ENCODE results near the gene ZWILCH.
A peak's percentile ranks its signal among the peaks of the same experiment; 100 is the strongest.

Gene ZWILCH

GRCh38 chr15:66515901-66516322, 10.8 kb downstream of the ZWILCH start:
- no peak overlapping the region for H3K56ac ChIP-seq (ENCODE audit: low read length)
- H3K4me3 ChIP-seq (ENCODE audit: low read length) = no peak overlapping the region
- peaks cover 2% of the 10 kb centered on the region for H3K36me3 ChIP-seq (ENCODE audit: control insufficient read depth, insufficient read depth, low read length)
- WGBS (ENCODE audit: extremely low coverage, insufficient coverage, low lambda C conversion rate) = no CpG with 5 or more reads among the region's 2 CpGs
- H3K18ac ChIP-seq (ENCODE audit: low read length) = no peak overlapping the region
- peak overlapping the region; percentile 15 for H3K23ac ChIP-seq (ENCODE audit: low read length)
- no peak overlapping the region for H3K27ac ChIP-seq (ENCODE audit: low read depth, low read length)
- H3K9ac ChIP-seq (ENCODE audit: low read length) = no peak overlapping the region
- H3K4me2 ChIP-seq (ENCODE audit: low read length) = no peak overlapping the region
- no peak overlapping the region for H4K8ac ChIP-seq (ENCODE audit: low read depth, low read length)
- no peak overlapping the region for H2BK120ac ChIP-seq (ENCODE audit: low read depth, low read length)
- no peak overlapping the region for H4K5ac ChIP-seq (ENCODE audit: low read length)
- peak; percentile 67 for DNase-seq
- H3K79me2 ChIP-seq (ENCODE audit: control insufficient read depth, insufficient read depth, low read length) = no peaks in the 10 kb centered on the region
- H3K4ac ChIP-seq (ENCODE audit: low read depth, low read length) = no peak overlapping the region
- H2BK15ac ChIP-seq (replicated peaks; ENCODE audit: low read depth) = no peak overlapping the region
- H2BK5ac ChIP-seq (ENCODE audit: low read length) = no peak overlapping the region
- H3K27me3 ChIP-seq (ENCODE audit: insufficient read depth, low read length, poor library complexity) = no peaks in the 10 kb centered on the region
- no peaks in the 10 kb centered on the region for H3K4me1 ChIP-seq (ENCODE audit: control insufficient read depth, low read depth, low read length)
- no peaks in the 10 kb centered on the region for H3K79me1 ChIP-seq (ENCODE audit: low read length)
- no peak overlapping the region for H2AK5ac ChIP-seq (ENCODE audit: low read length)

- Histone ChIP-seq H3K18ac (ENCODE audit: low read length) (no peak overlapping the region), H2AK5ac (ENCODE audit: low read length) (no peak overlapping the region), H3K27ac (ENCODE audit: low read depth, low read length) (no peak overlapping the region), H2BK120ac (ENCODE audit: low read depth, low read length) (no peak overlapping the region), H3K79me2 (ENCODE audit: control insufficient read depth, insufficient read depth, low read length) (no peaks in the 10 kb centered on the region), H3K4ac (ENCODE audit: low read depth, low read length) (no peak overlapping the region), H3K36me3 (ENCODE audit: control insufficient read depth, insufficient read depth, low read length) (peaks cover 1% of the 10 kb centered on the region), H3K27me3 (ENCODE audit: insufficient read depth, low read length, poor library complexity) (no peaks in the 10 kb centered on the region), H3K4me2 (ENCODE audit: low read length) (no peak overlapping the region), H3K4me3 (ENCODE audit: low read length) (no peak overlapping the region), H2BK5ac (ENCODE audit: low read length) (no peak overlapping the region), H3K4me1 (ENCODE audit: control insufficient read depth, low read depth, low read length) (no peaks in the 10 kb centered on the region), H4K8ac (ENCODE audit: low read depth, low read length) (no peak overlapping the region), H3K9ac (ENCODE audit: low read length) (no peak overlapping the region), H2BK15ac (replicated peaks; ENCODE audit: low read depth) (no peak overlapping the region), H4K5ac (ENCODE audit: low read length) (no peak overlapping the region), H3K56ac (ENCODE audit: low read length) (no peak overlapping the region), H3K23ac (ENCODE audit: low read length) (no peak overlapping the region), H3K79me1 (ENCODE audit: low read length) (no peaks in the 10 kb centered on the region)
- DNase-seq = no peak
- WGBS (ENCODE audit: extremely low coverage, insufficient coverage, low lambda C conversion rate) = no CpG with 5 or more reads among the region's 3 CpGs
Observed at GRCh38 chr15:66523926-66524325, 18.8 kb downstream of the ZWILCH start.

- Histone ChIP-seq H2BK15ac (replicated peaks; ENCODE audit: low read depth) (no peak overlapping the region), H3K79me2 (ENCODE audit: control insufficient read depth, insufficient read depth, low read length) (no peaks in the 10 kb centered on the region), H3K23ac (ENCODE audit: low read length) (no peak overlapping the region), H3K36me3 (ENCODE audit: control insufficient read depth, insufficient read depth, low read length) (peaks cover 4% of the 10 kb centered on the region), H3K4me3 (ENCODE audit: low read length) (no peak overlapping the region), H3K79me1 (ENCODE audit: low read length) (no peaks in the 10 kb centered on the region), H3K27me3 (ENCODE audit: insufficient read depth, low read length, poor library complexity) (no peaks in the 10 kb centered on the region), H4K8ac (ENCODE audit: low read depth, low read length) (no peak overlapping the region), H2BK120ac (ENCODE audit: low read depth, low read length) (no peak overlapping the region), H2AK5ac (ENCODE audit: low read length) (no peak overlapping the region), H4K5ac (ENCODE audit: low read length) (no peak overlapping the region), H3K4me1 (ENCODE audit: control insufficient read depth, low read depth, low read length) (no peaks in the 10 kb centered on the region), H3K27ac (ENCODE audit: low read depth, low read length) (no peak overlapping the region), H3K4ac (ENCODE audit: low read depth, low read length) (no peak overlapping the region), H2BK5ac (ENCODE audit: low read length) (no peak overlapping the region), H3K4me2 (ENCODE audit: low read length) (no peak overlapping the region), H3K56ac (ENCODE audit: low read length) (no peak overlapping the region), H3K9ac (ENCODE audit: low read length) (no peak overlapping the region), H3K18ac (ENCODE audit: low read length) (no peak overlapping the region)
- WGBS (ENCODE audit: extremely low coverage, insufficient coverage, low lambda C conversion rate) = no CpG with 5 or more reads among the region's 4 CpGs
- DNase-seq = no peak
Observed at GRCh38 chr15:66524838-66525237, 19.7 kb downstream of the ZWILCH start.

- H3K4me3 ChIP-seq (ENCODE audit: low read length) = no peak overlapping the region
- no peaks in the 10 kb centered on the region for H3K79me1 ChIP-seq (ENCODE audit: low read length)
- no peak overlapping the region for H2BK120ac ChIP-seq (ENCODE audit: low read depth, low read length)
- no peaks in the 10 kb centered on the region for H3K27me3 ChIP-seq (ENCODE audit: insufficient read depth, low read length, poor library complexity)
- peaks cover 1% of the 10 kb centered on the region for H3K36me3 ChIP-seq (ENCODE audit: control insufficient read depth, insufficient read depth, low read length)
- no peak overlapping the region for H4K5ac ChIP-seq (ENCODE audit: low read length)
- no peak overlapping the region for H2BK15ac ChIP-seq (replicated peaks; ENCODE audit: low read depth)
- H3K27ac ChIP-seq (ENCODE audit: low read depth, low read length) = no peak overlapping the region
- H3K4me1 ChIP-seq (ENCODE audit: control insufficient read depth, low read depth, low read length) = no peaks in the 10 kb centered on the region
- no peak overlapping the region for H3K18ac ChIP-seq (ENCODE audit: low read length)
- H3K9ac ChIP-seq (ENCODE audit: low read length) = no peak overlapping the region
- no peak overlapping the region for H2BK5ac ChIP-seq (ENCODE audit: low read length)
- no peaks in the 10 kb centered on the region for H3K79me2 ChIP-seq (ENCODE audit: control insufficient read depth, insufficient read depth, low read length)
- H3K56ac ChIP-seq (ENCODE audit: low read length) = no peak overlapping the region
- H3K4me2 ChIP-seq (ENCODE audit: low read length) = no peak overlapping the region
- H3K23ac ChIP-seq (ENCODE audit: low read length) = no peak overlapping the region
- H4K8ac ChIP-seq (ENCODE audit: low read depth, low read length) = no peak overlapping the region
- H2AK5ac ChIP-seq (ENCODE audit: low read length) = no peak overlapping the region
- peak; percentile 2 for DNase-seq
- H3K4ac ChIP-seq (ENCODE audit: low read depth, low read length) = no peak overlapping the region
- WGBS (ENCODE audit: extremely low coverage, insufficient coverage, low lambda C conversion rate) = no CpG with 5 or more reads among the region's 9 CpGs
Observed at GRCh38 chr15:66535056-66535455, 29.9 kb downstream of the ZWILCH start.

- Histone ChIP-seq H3K4me1 (ENCODE audit: control insufficient read depth, low read depth, low read length) (no peaks in the 10 kb centered on the region), H3K79me2 (ENCODE audit: control insufficient read depth, insufficient read depth, low read length) (no peaks in the 10 kb centered on the region), H4K5ac (ENCODE audit: low read length) (no peak overlapping the region), H3K36me3 (ENCODE audit: control insufficient read depth, insufficient read depth, low read length) (peaks cover 1% of the 10 kb centered on the region), H2BK120ac (ENCODE audit: low read depth, low read length) (no peak overlapping the region), H3K79me1 (ENCODE audit: low read length) (no peaks in the 10 kb centered on the region), H3K18ac (ENCODE audit: low read length) (no peak overlapping the region), H4K8ac (ENCODE audit: low read depth, low read length) (no peak overlapping the region), H2BK15ac (replicated peaks; ENCODE audit: low read depth) (no peak overlapping the region), H3K4ac (ENCODE audit: low read depth, low read length) (no peak overlapping the region), H3K27ac (ENCODE audit: low read depth, low read length) (no peak overlapping the region), H3K4me3 (ENCODE audit: low read length) (no peak overlapping the region), H3K56ac (ENCODE audit: low read length) (no peak overlapping the region), H2AK5ac (ENCODE audit: low read length) (no peak overlapping the region), H3K9ac (ENCODE audit: low read length) (no peak overlapping the region), H3K4me2 (ENCODE audit: low read length) (no peak overlapping the region), H2BK5ac (ENCODE audit: low read length) (no peak overlapping the region), H3K27me3 (ENCODE audit: insufficient read depth, low read length, poor library complexity) (no peaks in the 10 kb centered on the region), H3K23ac (ENCODE audit: low read length) (no peak overlapping the region)
- WGBS (ENCODE audit: extremely low coverage, insufficient coverage, low lambda C conversion rate) = no CpG with 5 or more reads among the region's 4 CpGs
- DNase-seq = no peak
Observed at GRCh38 chr15:66542896-66543295, 37.8 kb downstream of the ZWILCH start.

GRCh38 chr15:66545255-66545654, 40.1 kb downstream of the ZWILCH start:
- Histone ChIP-seq H3K23ac (ENCODE audit: low read length) (no peak overlapping the region), H3K79me1 (ENCODE audit: low read length) (no peaks in the 10 kb centered on the region), H2BK5ac (ENCODE audit: low read length) (no peak overlapping the region), H4K5ac (ENCODE audit: low read length) (no peak overlapping the region), H3K9ac (ENCODE audit: low read length) (no peak overlapping the region), H2BK15ac (replicated peaks; ENCODE audit: low read depth) (no peak overlapping the region), H3K4me1 (ENCODE audit: control insufficient read depth, low read depth, low read length) (no peaks in the 10 kb centered on the region), H3K79me2 (ENCODE audit: control insufficient read depth, insufficient read depth, low read length) (no peaks in the 10 kb centered on the region), H3K4ac (ENCODE audit: low read depth, low read length) (no peak overlapping the region), H3K18ac (ENCODE audit: low read length) (no peak overlapping the region), H3K4me3 (ENCODE audit: low read length) (no peak overlapping the region), H3K27me3 (ENCODE audit: insufficient read depth, low read length, poor library complexity) (no peaks in the 10 kb centered on the region), H4K8ac (ENCODE audit: low read depth, low read length) (no peak overlapping the region), H3K27ac (ENCODE audit: low read depth, low read length) (no peak overlapping the region), H3K36me3 (ENCODE audit: control insufficient read depth, insufficient read depth, low read length) (no peaks in the 10 kb centered on the region), H3K4me2 (ENCODE audit: low read length) (no peak overlapping the region), H3K56ac (ENCODE audit: low read length) (no peak overlapping the region), H2AK5ac (ENCODE audit: low read length) (no peak overlapping the region), H2BK120ac (ENCODE audit: low read depth, low read length) (no peak overlapping the region)
- DNase-seq = no peak
- WGBS (ENCODE audit: extremely low coverage, insufficient coverage, low lambda C conversion rate) = no CpG with 5 or more reads among the region's 1 CpG

Measured in mesendoderm (in vitro differentiated cells).